ENCODE data around the gene HOXA5.

Gene HOXA5

GRCh38 chr7:27093184-27093895, 50.1 kb downstream of the HOXA5 start:
- Histone ChIP-seq H3K27me3 (ENCODE audit: insufficient read depth, poor library complexity, severe bottlenecking) (no peaks in the 10 kb centered on the region), H3K4me1 (ENCODE audit: insufficient read depth, poor library complexity, severe bottlenecking) (no peaks in the 10 kb centered on the region), H3K9me3 (ENCODE audit: severe bottlenecking) (no peaks in the 10 kb centered on the region), H3K27ac (ENCODE audit: poor library complexity, severe bottlenecking) (no peak overlapping the region), H3K4me3 (ENCODE audit: severe bottlenecking) (no peak overlapping the region), H3K36me3 (ENCODE audit: low read depth) (no peaks in the 10 kb centered on the region)
- DNase-seq (ENCODE audit: low spot score) (no peak), ATAC-seq (ENCODE audit: low read depth) (no peak)
- no peak for TF ChIP-seq CTCF (IDR thresholded peaks at IDR 0.05; ENCODE audit: poor library complexity, severe bottlenecking)

GRCh38 chr7:27092819-27093110, 50.7 kb downstream of the HOXA5 start:
- TF ChIP-seq CTCF (IDR thresholded peaks at IDR 0.05; ENCODE audit: poor library complexity, severe bottlenecking), result no peak
- no peak overlapping the region for H3K4me3 ChIP-seq (ENCODE audit: severe bottlenecking)
- no peak overlapping the region for H3K27ac ChIP-seq (ENCODE audit: poor library complexity, severe bottlenecking)
- H3K4me1 ChIP-seq (ENCODE audit: insufficient read depth, poor library complexity, severe bottlenecking), result no peaks in the 10 kb centered on the region
- no peak for DNase-seq (ENCODE audit: low spot score)
- no peaks in the 10 kb centered on the region for H3K9me3 ChIP-seq (ENCODE audit: severe bottlenecking)
- ATAC-seq (ENCODE audit: low read depth), result no peak
- H3K27me3 ChIP-seq (ENCODE audit: insufficient read depth, poor library complexity, severe bottlenecking), result no peaks in the 10 kb centered on the region
- H3K36me3 ChIP-seq (ENCODE audit: low read depth), result no peaks in the 10 kb centered on the region

DNA sequence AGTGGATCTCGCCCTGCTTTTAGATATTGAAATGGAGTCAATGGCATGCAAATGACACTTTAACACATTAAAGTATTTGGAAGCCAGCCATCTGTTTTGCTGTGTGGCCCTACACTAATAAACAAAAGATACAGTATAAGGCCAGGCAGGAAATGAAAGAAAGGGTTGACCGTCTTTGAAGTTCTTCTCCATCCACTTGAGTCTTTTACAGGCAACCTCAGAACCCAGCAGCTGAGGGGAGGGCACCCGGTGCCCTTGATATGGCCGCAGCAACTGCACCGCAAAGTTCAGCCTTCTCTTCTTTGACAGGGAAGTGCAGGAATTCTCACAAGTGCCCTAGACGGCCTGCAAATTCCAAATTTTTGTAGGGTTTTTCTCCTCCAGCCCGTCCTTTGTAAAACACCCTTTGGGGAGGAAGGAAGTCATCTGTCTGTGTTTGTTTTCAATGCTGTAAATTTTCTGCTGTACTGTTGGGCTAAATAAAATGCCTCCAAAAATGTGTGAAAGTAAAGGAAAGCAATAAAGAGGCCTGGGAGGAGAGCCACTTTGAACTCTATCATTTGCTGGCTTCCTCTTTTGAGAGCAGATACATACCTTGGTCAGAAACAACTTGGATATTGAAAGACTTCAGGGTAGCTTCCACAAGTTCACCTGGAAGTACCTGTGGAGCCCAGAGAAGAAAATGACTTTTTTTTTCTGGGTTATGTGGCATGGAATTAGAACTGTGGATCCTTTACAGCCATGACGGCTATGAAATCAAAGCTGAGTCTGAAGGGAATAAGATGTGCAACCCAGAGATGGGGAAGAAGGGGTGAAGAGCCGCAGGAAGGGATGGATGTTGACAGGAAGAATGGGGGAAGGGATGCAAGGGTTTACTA, 51.3 kb downstream of the HOXA5 start:
- Histone ChIP-seq H3K27ac (ENCODE audit: poor library complexity, severe bottlenecking) (no peak overlapping the region), H3K4me1 (ENCODE audit: insufficient read depth, poor library complexity, severe bottlenecking) (no peaks in the 10 kb centered on the region), H3K36me3 (ENCODE audit: low read depth) (no peaks in the 10 kb centered on the region), H3K9me3 (ENCODE audit: severe bottlenecking) (no peaks in the 10 kb centered on the region), H3K27me3 (ENCODE audit: insufficient read depth, poor library complexity, severe bottlenecking) (no peaks in the 10 kb centered on the region), H3K4me3 (ENCODE audit: severe bottlenecking) (no peak overlapping the region)
- ATAC-seq (ENCODE audit: low read depth), result no peak
- no peak for TF ChIP-seq CTCF (IDR thresholded peaks at IDR 0.05; ENCODE audit: poor library complexity, severe bottlenecking)
- no peak for DNase-seq (ENCODE audit: low spot score)

GRCh38 chr7:27091105-27091504, 52.4 kb downstream of the HOXA5 start:
- H3K36me3 ChIP-seq (ENCODE audit: low read depth), result no peaks in the 10 kb centered on the region
- H3K4me3 ChIP-seq (ENCODE audit: severe bottlenecking), result no peak overlapping the region
- H3K27ac ChIP-seq (ENCODE audit: poor library complexity, severe bottlenecking), result no peak overlapping the region
- TF ChIP-seq CTCF (IDR thresholded peaks at IDR 0.05; ENCODE audit: poor library complexity, severe bottlenecking), result no peak
- H3K27me3 ChIP-seq (ENCODE audit: insufficient read depth, poor library complexity, severe bottlenecking), result no peaks in the 10 kb centered on the region
- ATAC-seq (ENCODE audit: low read depth), result no peak
- no peak for DNase-seq (ENCODE audit: low spot score)
- H3K9me3 ChIP-seq (ENCODE audit: severe bottlenecking), result no peaks in the 10 kb centered on the region
- H3K4me1 ChIP-seq (ENCODE audit: insufficient read depth, poor library complexity, severe bottlenecking), result no peaks in the 10 kb centered on the region
